Activated T-cell treated with anti-CD3 and anti-CD28 coated beads for 1 hour (primary cell): ENCODE data around the gene FOXF2.

Experiments used
- DNase-seq: peaks from one replicate; pipeline ENCODE4 v3.0.0-alpha.2; 2020; ENCODE audit warnings: low read depth

Gene FOXF2

DNA sequence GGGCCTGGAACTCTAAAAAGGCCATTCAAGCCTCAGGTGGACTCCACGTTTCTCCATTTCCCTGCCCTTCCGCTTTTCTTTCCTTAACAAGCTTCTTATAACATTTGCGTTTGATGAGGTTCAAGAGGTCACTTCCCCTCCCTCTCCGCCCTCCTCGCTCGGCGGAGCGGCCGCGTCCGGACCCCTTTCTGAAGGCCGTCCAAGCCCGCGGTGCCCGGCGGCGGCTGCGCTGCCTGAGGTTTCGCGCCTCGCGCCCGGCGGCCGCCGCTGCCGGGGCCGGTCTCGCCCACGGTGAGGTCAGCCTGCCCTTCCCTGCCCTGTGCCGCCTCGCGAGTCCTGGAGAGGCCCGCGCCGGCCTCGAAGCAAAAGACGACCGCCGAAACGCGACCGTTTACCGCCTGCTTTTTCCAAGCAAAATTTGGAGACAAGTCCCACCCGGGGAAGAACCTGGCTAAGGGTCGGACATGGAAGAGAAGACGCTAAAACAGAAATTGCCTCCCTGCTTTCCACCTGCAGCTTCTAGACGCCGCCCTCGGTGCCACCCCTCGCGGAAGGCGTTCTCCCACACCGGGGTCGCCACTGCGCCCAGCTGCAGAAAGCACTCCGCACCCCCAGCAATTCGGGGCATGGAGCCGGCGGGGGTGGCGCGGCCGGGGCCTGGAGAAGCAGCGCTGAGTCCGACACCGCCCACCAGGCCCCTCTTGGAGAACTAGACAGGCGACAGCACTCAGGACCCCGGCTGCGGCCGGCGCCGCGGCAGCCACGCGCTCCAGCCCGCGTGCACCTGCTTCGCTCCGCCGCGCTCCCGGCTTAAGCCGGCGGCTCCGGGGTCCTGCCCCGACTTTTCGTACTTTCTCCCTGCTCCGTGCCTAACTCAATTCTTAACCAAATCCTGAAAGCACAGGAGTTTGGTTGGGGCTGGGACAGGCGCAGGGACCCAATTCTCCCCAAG, 11.0 kb upstream of the FOXF2 start:
- no peak for DNase-seq

DNA sequence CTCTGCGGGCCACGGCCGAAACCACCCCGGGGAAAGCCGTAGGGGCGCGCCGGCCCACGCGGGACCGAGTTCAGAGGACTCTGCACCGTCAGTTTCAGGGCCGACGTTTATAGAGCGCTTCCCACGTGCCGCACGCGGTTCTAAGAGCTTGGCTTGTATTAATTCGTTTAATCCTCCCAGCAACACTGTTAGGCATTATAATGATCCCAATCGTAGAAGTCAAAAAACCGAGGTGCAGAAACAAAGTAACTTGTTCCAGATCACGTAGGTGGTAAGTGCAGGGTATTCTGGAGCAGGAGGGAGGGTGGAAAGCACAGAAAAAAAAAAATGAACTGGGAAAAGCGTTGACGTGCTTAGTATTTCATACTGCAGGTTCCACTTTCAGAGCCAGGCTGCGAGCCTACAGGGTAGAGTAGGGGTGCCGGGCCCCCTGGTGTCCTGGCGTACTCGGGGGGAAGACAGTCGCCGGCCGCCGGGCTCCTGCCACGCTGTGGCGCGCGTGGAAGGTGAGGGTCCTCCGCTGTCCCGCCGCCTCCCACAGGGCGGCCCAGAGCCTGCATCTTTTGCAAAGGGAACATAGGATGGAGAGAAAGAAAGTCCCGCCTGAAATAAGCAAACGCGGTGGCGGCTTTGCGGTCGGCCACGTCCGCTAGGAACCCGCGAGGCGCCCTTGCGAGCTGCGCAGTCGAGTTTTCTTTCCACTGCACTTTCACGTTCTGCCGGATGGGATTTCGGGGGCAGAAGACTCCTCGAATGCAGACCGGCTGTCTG, 10.2 kb upstream of the FOXF2 start:
- DNase-seq = no peak

DNA sequence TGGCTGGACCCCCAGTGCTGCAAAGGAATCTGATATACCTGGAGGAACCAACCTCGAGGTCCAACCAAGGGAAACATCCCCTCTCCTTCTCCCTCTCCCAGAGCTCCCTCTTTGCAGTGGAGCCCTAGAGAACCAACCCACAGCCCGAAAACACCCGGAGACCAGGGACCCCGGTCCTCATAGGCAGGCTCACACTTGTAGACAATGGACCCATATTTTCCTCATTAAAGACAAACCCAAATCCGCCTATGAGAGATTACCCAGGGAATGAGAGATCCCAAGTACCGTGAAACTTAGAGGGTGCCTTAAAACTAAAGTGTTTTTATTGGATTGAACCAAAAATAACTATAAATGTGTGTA, 9.6 kb upstream of the FOXF2 start:
- no peak for DNase-seq

DNA sequence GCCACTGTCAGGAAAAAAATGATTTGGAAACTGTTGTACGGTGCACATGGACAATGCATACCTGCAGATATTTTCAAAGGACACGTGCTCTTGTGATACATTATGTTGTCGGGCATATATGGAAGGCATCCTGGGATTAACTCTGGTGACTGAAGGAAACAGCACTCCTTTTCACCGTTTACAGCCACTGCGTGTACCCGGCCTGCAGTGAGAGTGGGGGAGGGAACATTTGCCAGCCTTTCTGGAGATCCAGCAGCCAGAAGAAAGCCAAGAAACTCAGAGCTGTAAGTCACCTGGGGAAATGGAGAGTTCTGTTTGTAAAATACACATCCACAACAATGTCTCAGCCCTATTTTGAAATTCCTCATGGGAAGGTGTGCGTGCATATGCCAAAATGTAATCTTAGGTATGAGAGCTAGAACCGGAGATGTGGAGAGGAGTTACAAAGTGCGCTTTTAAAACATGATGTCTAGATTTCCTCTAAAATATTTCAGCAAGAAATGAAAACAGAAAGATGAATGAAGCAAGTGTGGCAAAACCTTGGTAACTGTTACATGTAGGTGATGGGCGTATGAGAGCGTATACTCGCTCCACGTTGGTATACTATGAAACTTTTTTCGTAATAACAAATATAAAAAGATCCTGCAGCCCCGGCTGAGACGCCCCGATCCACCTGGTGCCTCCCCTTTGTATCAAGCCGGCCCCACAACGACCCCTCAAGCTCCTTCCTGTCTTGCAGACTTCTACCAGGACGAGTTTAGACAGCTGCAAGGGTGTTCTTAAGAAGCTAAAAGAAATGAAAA, 8.6 kb upstream of the FOXF2 start:
- DNase-seq = no peak

DNA sequence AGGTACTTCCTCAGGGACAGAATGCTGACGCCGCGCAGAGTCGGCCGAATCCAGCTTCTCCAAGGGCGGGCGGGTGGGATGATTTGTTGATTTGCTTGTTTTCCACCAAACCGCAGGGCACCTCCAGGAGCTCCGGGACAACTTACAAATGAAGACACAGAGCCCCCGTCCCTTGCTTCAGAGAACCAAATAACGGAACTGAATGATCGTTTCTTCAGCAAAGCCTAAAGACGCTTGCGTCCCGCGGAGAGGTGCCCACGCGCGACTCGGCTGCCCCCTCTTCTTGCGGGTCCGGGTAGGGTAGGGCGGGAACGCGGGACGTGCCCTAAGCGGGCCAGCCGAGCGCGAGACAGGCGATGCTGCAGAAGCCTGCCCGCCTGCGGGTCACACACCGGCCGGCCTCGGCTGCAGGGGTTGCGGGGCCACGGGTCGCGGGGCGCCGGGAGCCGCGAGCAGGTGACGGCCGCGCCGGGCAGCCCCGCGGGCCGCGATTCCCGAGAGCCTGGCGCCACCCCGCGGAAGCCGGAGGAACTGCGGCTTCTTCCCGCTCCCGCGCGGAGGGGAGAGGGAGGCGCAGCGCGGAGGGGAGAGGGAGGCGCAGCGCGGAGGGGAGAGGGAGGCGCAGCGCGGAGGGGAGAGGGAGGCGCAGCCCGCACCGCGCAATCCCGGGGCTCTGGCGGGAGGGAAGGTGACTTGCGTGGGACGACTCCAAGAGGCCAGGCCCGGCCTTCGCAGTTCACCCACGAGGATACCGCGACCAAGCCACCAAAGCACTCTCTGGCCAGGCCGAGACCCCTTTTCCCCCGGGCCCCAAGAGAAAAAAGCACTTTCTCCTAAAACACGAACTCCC, 7.7 kb upstream of the FOXF2 start:
- peak; percentile 51 for DNase-seq

DNA sequence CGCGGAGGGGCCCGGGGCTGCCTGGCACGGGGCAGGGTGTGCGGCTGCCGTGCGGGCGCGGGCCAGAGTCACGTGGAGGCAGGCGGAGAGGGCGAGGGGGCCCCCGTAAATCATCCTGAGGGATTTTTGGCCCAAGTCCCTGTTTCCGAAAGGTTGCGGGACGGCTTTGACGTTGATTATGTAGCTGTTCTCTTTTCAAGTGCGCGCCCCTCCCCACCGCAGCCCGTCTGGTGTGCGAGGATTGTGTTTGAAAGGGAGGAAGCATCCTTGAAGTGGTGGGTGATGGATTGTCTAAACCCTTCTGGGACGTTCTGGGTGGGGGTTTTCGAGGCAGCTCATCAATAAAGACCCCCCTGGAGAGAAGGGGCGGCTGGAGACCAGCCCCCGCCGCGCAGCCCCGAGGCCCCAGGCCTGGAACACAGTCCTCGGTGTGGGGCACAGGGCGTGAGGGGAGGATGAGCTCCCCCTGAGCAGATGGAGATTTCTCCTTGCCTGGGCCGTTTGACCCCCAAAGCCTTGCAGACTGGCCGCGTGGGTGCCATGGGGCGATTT, 7.0 kb upstream of the FOXF2 start:
- DNase-seq = no peak

DNA sequence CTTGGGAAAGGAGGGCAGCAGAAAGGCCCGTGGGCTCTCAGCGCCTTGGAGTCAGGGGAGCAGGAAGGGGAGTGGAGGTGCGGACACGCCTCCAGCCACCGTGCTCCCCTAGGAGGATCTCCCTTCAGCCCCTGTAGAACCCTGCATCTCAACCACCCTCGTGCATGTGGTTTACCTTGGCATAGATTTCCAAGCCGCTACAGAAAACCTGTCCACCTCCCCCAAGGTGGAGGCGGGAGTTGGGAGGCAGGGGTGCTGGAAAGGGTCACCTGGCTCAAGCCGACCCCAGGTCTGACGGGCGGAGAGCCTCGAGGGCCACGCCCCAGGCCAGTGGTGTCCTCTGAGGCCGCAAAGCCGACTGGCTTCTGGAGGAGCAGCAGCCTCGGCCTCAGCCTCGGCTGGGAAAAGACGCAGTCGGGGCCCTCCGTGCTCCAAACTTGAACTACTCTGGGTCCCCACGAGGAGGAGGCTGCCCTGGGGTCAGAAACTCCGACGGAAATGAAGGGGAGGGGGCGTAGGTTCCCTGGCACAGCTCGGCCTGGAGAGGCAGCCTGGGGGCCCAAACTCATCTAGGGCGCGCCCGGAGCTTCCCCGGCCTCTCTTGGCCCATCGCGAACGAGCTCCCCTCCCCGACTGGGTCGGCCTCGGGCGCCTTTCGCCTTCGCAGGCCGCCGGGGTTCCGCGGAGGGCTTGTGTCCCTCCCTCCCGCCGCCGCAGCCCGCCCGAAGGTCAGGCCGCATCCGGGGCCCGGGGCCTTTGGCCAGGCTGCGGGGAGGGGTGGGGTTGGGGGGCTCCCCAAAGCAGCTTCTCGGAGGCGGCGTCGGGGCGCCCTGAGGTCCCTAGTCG, 6.3 kb upstream of the FOXF2 start:
- DNase-seq = no peak

DNA sequence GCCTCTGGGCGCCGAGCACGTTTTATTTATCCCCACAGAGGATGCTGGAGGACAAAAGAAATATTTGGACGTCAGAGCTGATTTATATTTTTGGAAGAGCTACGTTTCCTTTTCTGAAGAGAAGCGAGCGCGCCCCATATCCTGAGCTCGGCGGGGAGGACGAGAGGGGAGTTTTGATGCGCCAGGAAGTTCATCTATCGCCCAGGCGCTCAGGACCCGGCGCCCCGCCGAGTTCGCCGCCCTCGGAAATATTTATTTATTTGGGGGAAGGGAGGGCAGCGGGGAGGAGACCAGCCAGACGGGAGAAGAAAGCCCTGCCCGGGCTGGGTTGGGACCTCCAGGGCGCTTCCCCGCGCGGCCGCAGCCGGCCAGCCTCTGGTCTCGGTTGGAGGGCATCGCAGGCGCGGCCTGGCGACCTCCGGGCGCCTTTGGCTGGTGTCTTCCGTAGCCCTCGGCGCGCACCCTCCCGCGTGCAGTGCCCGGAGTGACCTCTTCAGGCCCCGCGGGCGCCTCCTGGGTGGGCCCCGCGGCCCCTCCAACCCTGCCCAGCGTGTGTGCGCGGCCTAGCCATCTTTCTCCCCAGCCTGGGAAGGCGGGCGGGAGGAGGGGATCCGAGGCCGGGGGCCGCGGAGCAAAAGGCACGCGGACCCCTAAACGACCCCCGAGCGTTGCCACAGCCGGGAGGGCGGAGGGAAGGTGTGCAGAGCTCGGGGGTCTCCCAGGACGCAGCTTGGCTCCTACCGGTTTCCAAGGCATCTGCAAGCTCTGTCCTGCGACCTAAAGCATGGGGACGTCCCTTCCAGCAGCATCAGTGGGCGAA, 5.4 kb upstream of the FOXF2 start:
- DNase-seq = no peak

DNA sequence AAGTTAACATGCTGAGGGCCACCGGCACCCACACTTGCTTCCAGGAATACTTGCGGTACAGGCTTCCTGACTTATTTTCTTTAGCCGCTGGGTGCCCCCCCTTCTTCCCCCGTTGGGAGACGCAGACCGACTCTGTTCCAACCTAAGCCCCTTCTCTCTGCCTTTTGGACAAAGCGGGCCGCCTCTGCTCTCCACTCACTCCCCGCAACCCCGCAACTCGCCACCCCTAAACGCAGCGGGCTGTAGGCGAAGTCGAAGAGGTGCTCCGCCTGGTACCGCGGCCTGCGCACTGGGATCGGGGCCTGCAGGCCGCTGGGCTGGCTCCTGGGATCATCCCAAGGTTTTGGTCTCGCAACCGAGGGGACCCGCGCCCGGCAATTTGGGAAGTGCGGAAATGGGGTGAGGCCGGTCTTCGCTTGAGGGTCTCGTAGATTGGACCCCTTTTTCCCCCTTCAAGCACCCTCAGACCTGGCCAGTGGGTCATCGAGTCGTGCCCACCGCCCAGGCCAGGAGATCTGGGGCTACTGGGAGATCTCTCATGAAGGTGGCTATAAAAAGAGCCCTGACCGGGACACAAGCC, 4.7 kb upstream of the FOXF2 start:
- DNase-seq = no peak

- DNase-seq = no peak
Measured at GRCh38 chr6:1385129-1386037, 4.0 kb upstream of the FOXF2 start.

DNA sequence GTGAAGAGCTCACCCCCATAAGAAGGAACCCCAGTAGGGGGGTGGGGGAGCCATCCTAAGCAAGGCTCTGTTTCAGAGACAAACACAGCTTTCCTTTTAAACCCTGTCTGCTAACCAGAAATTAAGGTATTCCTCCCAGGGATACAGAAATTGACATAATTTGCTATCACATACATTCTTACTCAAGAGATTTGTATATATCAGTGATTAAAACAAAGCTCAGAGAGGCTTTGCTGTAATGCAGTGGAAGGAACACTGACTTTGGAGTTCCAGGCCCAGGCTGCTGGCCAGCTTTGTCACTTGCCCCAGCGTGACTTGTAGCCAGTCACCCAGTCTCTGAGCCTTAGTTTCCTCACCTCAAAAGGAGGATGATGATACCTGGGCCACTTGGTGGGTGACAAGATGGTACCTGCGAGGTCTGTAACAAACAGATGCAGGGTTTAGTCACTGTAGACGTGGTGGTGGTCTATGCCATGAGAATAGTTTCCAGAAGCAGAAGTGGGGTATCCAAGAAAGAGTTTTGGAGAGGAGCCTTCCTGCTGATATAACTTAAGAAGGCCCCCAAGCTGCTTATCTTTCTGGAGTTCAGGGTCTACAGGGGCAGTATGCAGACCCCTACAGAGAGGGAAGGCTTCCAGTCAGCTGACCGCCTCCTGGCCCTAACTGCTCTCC, 3.2 kb upstream of the FOXF2 start:
- no peak for DNase-seq

GRCh38 chr6:1387538-1387875, 1.9 kb upstream of the FOXF2 start:
- no peak for DNase-seq

DNA sequence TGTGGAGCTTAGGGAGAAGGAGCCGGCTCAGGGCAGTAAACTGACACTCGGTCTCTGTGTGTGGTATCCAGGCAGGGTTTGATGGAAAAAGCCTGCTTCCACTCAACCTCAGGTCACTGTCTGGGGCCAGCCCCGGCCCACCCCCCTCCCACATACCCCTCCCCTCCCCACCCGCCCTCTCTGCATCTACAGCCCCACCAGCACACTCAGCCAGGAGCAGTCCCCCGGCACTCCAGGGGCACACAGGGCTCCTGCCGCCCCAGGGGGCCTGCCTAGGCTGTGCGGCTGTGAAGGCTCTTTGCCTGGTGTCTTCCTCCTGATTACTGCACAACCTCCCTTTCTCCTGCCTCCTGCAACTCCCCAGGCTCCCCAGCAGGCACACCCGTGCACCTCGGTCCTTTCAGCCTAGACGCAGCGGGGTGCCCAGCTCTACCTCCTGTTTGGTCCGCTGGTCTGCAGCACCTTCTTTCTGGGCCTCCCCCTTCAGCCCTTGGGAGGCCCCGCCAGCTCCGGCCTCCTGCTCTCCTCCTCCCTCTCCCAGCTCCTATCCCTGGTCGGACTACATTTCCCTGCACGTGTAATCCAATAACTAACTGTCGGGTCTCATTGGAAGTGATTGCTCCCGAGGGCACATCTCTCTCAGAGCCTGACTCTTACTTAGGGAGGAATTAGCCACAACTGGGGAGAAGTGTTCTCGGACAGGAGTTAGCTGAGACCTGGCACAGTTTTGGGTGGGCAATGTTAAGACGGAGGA, 1.3 kb upstream of the FOXF2 start:
- no peak for DNase-seq

DNA sequence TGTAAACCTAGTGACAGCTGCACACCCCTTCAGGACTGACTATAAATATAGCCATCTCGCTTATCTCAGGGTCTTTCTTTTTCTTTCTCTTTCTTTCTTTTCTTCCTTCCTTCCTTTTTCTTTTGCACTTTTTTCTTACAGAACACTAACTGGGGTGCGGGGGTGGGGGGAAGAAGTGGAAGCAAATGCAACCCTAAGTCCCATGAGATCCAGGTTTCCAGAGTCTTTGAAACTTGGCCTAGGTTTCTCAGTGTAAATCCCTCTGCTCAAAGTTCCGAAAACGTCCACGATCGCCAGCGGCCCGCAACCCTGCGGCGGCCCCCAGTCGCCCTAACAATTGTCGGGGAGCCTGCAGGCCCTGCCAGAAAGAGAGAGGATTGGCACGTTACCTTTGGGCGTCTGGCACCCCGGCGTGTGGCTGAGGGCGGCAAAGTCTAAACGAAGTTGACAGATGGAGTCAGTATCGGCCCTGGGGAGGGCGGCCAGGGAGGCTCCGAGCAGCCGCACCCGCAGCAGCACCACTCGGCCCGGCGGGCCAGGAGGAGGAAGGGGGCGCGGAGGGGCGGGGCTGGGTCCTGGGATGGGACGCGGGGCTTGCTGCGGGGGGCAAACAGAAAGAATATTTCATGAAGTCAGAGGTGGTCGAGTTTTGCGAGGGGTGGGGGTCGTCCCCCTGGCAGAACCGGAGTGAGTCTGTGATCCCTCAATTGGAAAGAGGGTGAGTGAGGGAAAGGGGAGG, 577 bp upstream of the FOXF2 start:
- DNase-seq = no peak

- no peak for DNase-seq
Measured at GRCh38 chr6:1390133-1390945, 963 bp downstream of the FOXF2 start.
